ENCODE results near the gene LCN12. TPM values are rescaled to one million over a fixed set of nuclear protein-coding genes. Genes with fewer than 3 reads are reported as not detected.

LCN12 gene
- polyA plus RNA-seq, 1 of the 3 experiments (the other 2 are of a cell fraction), result 0.87 TPM

GRCh38 chr9:136958898-136959850 lies 7.1 kb downstream of the LCN12 start:
- H3K4me2 ChIP-seq, result no peak overlapping the region
- H4K20me1 ChIP-seq (ENCODE audit: insufficient read depth), result no peaks in the 10 kb centered on the region
- POLR2A ChIA-PET, result no interaction called here
- no peak for TF ChIP-seq MEF2A (IDR thresholded peaks at IDR 0.05; ENCODE audit: borderline replicate concordance, low read depth)
- TF ChIP-seq GABPA (IDR thresholded peaks at IDR 0.05; ENCODE audit: low read depth), result no peak
- no peak for TF ChIP-seq NRF1 (IDR thresholded peaks at IDR 0.05; ENCODE audit: low read depth, low read length)
- no peak for TF ChIP-seq GATA2 (CRISPR knock-in tag; IDR thresholded peaks at IDR 0.05)
- no peak for TF ChIP-seq IRF3 (IDR thresholded peaks at IDR 0.05; ENCODE audit: low read depth, low read length)
- TF ChIP-seq MXI1 (IDR thresholded peaks at IDR 0.05; ENCODE audit: low read depth, low read length), result no peak
- no peak for TF ChIP-seq TAF1 (IDR thresholded peaks at IDR 0.05; ENCODE audit: borderline replicate concordance, low read depth, low read length)
- no peak for TF ChIP-seq POLR2AphosphoS5 (IDR thresholded peaks at IDR 0.05; ENCODE audit: low read depth, low read length)
- TF ChIP-seq EZH2phosphoT487 (IDR thresholded peaks at IDR 0.05; ENCODE audit: borderline replicate concordance, low read depth), result no peak
- TF ChIP-seq EP300 (IDR thresholded peaks at IDR 0.05; ENCODE audit: borderline replicate concordance in 1 of 2, low read depth in 1 of 2, low read length in 1 of 2), result no peak
- TF ChIP-seq TEAD4 (IDR thresholded peaks at IDR 0.05; ENCODE audit: borderline replicate concordance, insufficient read depth), result no peak
- no peak for TF ChIP-seq RCOR1 (IDR thresholded peaks at IDR 0.05; ENCODE audit: low read length)
- TF ChIP-seq CHD2 (IDR thresholded peaks at IDR 0.05; ENCODE audit: low read length, partially characterized antibody), result no peak
- no peak for TF ChIP-seq FOSL2 (IDR thresholded peaks at IDR 0.05; ENCODE audit: borderline replicate concordance, low read depth)
- no peak for TF ChIP-seq RAD21 (IDR thresholded peaks at IDR 0.05; ENCODE audit: low read length)
- H3K79me2 ChIP-seq (ENCODE audit: insufficient read depth), result no peaks in the 10 kb centered on the region
- no peaks in the 10 kb centered on the region for H3K9me3 ChIP-seq
- H2AFZ ChIP-seq (ENCODE audit: low read depth), result no peak overlapping the region
- H3K27ac ChIP-seq (ENCODE audit: low read depth in 2 of 2, low read length in 1 of 2), result no peak overlapping the region
- H3K4me1 ChIP-seq (ENCODE audit: control insufficient read depth in 1 of 2, insufficient read depth in 2 of 2, low read depth in 1 of 2, low read length in 1 of 2), result peaks cover 0 to 8% of the 10 kb centered on the region in 2 experiments; a peak in 1 of 4 replicates
- H3K36me3 ChIP-seq (replicated peaks in 1 of 2; ENCODE audit: control insufficient read depth in 1 of 2, insufficient read depth in 2 of 2, low read length in 1 of 2), result no peaks in the 10 kb centered on the region
- H3K27me3 ChIP-seq (ENCODE audit: insufficient read depth), result no peaks in the 10 kb centered on the region
- 52% methylated on average over 3 of the region's 28 CpGs for WGBS (ENCODE audit: low lambda C conversion rate)
- DNase-seq, result no peak
- CTCF ChIA-PET, result interaction anchor here (1.0 to 1.8 kb wide), 8 partner anchors 10 to 190 kb away, joined by 3 to 9 read pairs (median 4); no protein-coding TSS in a partner anchor
- no peak overlapping the region for H3K9ac ChIP-seq
- H3K4me3 ChIP-seq (ENCODE audit: low read depth in 2 of 2, low read length in 1 of 2), result no peak overlapping the region
- H3K9me2 ChIP-seq, result no peaks in the 10 kb centered on the region
- no peaks in the 10 kb centered on the region for H3F3A ChIP-seq (replicated peaks; ENCODE audit: insufficient read depth)

Data from SK-N-SH (cell line).